ENCODE measurements around the gene PAQR3.

Gene PAQR3

GRCh38 chr4:78938868-78939666 lies at the start of gene PAQR3:
Gene PAQR3, minus strand, starts transcription at chr4:78939438. Its CDS starts 214 bp downstream, at chr4:78939224.
- DNase-seq: peak in 50 of 51 donors; percentile 25 to 86 (median 68)

- no peak for DNase-seq
Observed at GRCh38 chr4:78987683-78988082, 48.4 kb upstream of the PAQR3 start.

DNA sequence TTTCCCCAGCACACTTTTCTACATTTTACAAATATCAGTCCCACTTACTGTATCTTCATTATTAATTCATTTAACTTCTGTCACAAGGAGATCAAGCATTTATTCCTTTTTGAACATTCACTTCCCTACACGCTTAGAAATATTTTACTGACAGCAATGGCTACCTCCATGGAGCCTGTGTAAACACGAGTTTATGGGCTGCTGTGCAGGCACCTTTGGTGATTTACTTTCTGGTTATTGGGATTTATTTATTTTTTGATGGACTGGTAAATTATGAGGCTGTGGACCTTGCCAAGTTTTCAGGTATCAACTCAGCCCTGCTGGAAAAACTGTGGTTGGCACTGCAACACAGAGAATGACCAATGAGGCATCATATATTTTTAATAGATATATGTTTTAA lies 45.4 kb upstream of the PAQR3 start:
- no peak for DNase-seq

DNA sequence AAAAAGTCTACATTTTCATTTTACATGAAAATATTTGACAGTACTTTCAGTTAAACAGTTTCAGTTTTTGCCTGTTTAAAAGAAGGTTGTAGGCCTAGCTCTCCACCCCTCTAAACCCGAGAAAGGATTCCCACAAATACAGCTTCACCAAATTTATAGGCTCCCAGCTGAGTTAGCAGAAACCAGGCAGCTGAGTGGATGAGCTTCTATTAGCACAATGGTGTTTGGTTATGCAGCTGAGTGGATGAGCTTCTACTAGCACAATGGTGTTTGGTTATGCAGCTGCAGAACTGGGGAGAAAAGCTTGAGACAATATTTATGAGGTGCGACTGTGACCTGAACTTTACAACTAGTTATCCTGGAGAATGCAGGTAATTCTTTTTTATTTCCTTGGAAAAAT lies 36.6 kb upstream of the PAQR3 start:
- DNase-seq: no peak

DNA sequence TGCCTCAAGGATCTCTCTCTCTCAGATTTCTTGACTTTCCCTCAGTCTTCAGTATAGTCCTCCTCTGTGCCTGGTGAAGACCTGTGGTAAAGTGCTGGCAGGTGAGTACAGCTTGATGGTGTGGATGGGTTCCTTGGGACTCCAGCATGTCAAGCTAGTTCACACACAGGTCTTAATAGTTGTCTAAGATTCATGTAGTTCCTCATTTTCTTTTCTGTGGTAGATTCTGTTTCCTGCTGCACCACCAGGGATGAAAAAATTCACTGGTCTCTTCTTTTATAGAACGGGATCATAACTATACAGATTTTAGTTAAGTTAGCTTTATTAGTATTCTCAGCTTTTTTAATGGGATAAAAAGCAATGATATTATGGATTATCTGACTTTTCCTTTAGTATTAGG lies 32.5 kb upstream of the PAQR3 start:
- no peak for DNase-seq

DNA sequence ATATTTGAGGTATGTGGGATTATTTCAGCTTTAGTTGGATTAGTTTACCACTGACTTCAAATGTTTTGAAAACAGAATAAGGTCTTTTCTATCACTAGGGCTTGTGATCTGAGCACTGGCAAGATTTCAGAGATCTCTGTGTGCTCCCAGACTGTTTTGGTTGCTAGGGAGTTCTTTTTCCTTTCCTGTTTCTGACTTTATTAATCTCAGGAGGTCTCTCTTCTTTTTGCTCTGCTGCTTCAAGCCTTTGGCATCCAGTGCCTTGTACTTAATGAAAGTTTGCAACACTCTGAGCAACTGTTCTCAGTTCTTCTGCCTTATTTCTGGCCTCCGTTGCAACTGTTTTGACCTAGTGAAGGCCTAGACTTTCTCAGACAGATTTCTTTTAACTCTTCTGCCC lies 32.1 kb upstream of the PAQR3 start:
- peak in 5 of 51 donors; percentile 2 to 26 (median 6) for DNase-seq

DNA sequence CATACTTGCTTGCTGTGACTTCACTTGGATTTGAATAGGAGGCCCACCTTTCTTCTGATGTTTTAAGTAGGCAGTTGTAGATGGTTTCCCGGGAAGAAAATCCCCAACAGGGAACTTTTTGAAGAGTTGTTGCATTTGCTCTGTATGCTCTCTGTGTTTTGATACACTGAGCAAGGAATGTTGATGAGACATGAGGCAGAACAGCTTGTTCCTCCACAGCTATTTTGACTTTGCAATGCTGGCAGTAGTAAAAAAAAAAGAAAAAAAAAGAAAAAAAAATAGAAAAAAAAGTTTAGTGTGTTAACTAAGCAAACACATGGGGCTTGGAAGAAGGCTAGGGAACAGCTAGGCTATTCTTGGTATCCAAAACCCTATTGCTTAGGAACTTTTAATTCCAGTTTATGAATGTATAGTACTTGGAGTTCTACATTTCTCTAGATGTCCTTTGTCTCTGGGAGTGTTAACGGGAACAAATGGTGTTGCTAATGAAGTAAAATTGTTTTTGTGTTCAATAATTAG lies 23.4 kb upstream of the PAQR3 start:
- DNase-seq: no peak

- no peak for DNase-seq
Observed at GRCh38 chr4:78960926-78961325, 21.7 kb upstream of the PAQR3 start.

- no peak for DNase-seq
Observed at GRCh38 chr4:78956975-78957374, 17.7 kb upstream of the PAQR3 start.

DNA sequence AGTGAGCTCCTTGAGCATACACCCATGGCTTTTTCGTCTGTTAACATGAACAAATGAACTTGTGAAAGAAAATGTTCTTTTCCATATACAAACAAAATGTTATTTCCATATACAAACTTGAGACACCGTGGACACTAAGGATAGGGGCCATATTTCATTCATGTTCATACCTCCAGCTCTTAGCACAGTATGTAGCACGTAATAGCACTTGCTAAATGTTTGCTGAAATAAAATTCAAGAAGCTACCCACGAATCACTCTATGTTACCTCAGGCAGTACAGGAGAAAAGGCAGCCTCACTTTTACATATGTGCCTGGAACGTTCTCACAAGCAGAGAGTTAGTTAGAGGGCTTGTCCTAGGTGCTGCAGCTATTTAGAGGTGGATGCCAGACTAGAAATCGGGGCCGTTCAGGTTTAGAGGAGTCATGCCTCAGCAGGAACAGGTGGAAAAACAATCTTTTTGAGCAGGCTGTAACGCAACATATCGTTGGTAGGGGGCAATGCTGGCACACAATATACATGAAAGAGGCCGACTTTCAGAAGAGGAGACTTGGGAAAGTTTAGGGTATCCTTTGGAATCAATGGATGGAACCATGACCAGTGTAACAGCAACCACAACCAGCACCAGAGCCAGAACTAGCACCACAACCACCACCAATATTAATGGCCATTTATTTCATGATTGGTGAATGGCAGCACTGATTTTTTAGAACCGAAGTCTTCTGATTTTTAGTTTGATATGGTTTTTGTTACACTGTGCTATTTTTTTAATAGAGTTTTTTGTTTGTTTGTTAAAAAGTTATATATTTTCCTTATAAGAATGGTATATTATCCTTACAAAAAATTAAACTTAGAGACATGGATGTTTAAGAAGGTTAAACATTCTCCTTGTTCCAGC lies 14.8 kb upstream of the PAQR3 start:
- no peak for DNase-seq

DNA sequence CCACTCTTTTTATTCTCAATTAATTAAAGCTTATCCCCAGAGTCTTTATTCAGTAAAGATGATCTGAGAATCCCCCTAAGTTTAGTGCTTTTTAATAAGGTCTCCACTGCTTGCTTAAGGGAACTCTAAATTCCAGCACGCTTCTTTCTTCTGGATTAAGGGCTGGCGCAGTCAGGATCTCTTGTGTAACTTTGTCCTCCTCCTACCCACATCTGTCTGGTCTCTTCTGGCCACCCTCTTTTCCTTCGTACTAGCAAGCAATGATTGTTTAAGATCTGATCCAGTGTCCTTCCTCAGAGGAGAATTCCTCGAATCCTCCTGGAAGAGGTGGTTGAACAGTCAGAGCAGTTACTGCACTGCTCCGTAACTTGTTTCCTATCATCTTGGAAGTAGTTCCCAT lies 14.0 kb upstream of the PAQR3 start:
- no peak for DNase-seq

- DNase-seq: peak in 9 of 51 donors; percentile 2 to 32 (median 13)
Observed at GRCh38 chr4:78951862-78952472, 12.7 kb upstream of the PAQR3 start.

GRCh38 chr4:78949735-78950134 lies 10.5 kb upstream of the PAQR3 start:
- DNase-seq: no peak

DNA sequence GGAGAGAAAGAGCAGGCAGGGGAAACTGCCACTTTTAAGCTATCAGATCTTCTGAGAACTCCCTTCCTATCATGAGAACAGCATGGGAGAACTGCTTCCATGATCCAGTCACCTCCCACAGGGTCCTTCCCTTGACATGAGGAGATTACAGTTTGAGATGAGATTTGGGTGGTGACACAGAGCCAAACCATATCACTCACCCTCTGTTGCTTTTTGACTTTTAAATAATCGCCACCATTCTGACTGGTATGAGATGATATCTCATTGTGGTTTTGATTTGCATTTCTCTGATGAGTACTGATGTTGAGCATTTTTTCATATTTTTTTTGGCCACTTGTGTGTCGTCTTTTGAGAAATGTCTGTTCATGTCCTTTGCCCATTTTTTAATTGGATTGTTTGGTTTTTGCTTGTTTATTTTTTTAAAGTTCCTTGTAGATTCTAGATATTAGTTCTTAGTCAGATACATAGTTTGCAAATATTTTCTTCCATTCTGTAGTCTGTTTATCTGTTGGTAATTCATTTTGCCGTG lies 6.5 kb upstream of the PAQR3 start:
- DNase-seq: no peak

DNA sequence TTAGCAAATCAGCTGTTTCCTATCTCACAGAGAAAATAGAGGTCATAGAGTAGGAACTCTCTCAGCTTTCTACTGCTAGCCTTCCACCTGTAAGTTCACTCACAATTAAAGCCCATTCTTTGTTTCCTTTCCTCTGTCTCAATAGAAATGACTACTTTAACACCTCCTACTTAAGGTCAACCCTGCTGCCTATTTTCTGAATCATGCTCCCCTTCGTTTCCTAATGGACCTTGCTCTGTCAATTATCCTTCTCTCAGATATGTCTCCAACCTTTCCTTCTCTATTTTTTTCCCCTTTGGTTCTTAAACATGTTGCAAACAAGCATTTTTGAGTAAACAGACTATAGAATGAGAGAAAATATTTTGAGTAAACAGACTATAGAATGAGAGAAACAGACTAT lies 5.1 kb upstream of the PAQR3 start:
- no peak for DNase-seq

DNA sequence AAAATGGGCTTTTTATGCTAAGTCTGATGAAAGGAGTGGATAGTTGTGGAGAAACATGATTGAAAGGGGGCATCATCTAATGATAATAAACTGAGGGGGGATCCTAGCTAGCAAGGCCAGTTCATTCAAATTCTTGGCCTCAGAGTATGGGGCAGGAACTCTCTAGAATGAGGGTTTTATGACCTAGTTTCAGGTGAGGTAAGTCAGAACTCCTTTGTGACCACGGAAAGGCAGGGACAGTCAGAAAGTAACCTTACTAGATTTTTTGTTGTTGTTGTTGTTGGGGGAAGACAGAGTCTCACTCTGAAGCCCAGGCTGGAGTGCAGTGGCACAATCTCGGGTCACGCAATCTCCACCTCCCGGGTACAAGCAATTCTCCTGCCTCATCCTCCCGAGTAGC lies 1.5 kb upstream of the PAQR3 start:
- DNase-seq: no peak

- DNase-seq: no peak
Observed at GRCh38 chr4:78939667-78940008, 400 bp upstream of the PAQR3 start.

- DNase-seq: peak in 1 of 51 donors; percentile 49
Observed at GRCh38 chr4:78938474-78938867, 767 bp downstream of the PAQR3 start.

DNA sequence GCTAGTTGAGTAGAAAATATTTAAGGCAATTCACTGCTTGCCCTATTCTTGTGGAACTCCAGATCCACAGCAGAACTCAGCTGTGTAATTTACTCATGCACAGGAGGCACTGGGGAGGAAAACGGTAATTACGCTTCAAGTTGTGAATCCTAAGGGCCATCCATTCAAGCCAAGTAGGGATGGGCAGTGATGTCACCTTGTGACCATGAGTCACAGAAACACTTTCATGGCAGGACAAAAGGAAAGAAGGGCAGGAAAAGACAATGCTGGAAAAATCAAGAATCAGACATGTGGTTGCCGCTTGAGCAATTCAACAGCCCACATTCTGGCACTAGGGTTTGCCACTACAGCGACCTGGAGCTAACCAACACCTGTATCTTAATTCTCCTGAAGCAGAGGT lies 1.4 kb downstream of the PAQR3 start:
- DNase-seq: peak in 2 of 51 donors; percentile 18 to 43

DNA sequence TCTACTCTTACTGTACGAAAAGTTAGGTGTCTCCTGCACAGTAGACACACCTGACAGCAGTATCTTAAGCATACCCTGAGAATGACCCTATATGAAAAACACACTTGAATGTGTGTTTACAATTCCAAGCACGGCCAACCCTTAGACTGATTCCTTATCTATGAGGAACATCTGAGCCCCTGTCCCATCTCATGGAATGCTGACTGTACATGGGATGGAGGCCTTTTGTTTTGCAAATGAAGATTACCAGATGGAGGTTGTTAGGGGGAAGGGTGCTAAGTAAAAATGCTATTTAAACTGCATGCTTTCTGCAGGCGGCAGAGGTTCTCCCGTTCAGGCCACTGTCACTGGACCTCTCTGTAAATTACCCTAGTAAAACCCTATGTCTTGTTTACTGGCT lies 2.2 kb downstream of the PAQR3 start:
- DNase-seq: no peak

DNA sequence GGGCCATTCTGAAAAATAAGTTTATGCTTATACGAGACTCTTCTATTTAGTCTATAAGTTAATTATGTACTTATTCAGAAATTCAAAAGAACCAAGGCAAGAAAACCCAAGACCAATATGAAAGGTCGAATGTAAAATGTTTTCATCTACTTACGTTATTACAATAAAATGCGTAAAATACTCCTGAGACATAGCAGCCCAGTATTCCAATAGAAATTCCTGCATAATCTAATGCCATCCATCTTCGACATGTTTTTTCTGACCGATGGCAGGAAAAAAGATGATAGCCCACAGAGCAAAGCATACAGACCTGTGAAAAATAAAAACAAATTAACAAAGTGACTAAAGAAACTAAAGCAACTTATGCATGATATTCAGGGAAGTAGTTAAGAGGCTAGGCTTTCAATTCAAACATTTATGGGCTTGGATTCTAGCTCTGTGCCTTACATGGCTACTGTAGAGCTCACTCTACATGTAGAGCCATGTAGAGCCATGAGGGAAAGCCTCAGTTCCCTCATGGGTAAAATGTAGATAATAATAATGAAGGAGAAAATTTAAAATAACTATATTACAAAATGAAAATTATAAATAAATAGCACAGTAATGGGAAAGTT lies 9.1 kb downstream of the PAQR3 start:
- DNase-seq: no peak

All from hypothalamus (tissue), 51 donors.